ENCODE measurements around the gene TLE2.

Gene TLE2

DNA sequence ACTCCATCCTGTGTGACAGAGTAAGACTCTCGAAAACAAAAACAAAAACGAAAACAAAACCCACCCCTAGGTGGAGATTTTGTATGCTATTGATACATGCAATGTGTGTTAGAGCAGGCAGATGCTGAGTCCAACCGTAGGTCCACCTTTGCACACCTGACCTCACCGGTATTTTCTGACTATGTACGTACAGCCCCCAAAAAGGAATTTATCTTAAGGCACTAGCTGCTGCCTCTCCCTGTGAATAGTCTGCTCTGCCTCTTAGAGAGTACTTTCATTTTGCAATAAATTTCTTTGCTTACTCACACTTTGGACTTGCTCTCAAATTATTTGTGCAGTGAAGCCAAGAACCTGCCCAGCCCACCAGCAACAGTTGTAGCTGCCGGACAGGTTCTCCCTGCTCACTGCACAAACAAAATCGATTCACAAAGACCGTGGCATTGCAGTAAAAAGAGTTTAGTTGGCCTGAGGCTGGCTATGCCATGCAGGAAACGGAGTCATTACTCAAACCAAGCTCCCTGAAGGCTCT is 76.1 kb downstream of the TLE2 start:
- no peak for ATAC-seq (ENCODE audit: insufficient read depth, low read depth)
- no peak for DNase-seq
- no peaks in the 10 kb centered on the region; the same call in 1 of the 2 replicates for H3K36me3 ChIP-seq (ENCODE audit: insufficient read depth, low read length)
- H3K4me3 ChIP-seq (ENCODE audit: low read depth in 1 of 2, low read length in 2 of 2): no peak overlapping the region
- no peaks in the 10 kb centered on the region for H3K27me3 ChIP-seq (ENCODE audit: insufficient read depth, low read length, poor library complexity)
- H3K79me2 ChIP-seq (ENCODE audit: insufficient read depth, low read length): peaks cover 18% of the 10 kb centered on the region
- no peak overlapping the region for H3K4me2 ChIP-seq (ENCODE audit: insufficient read depth, low read length)
- H3K4me1 ChIP-seq (ENCODE audit: insufficient read depth, low read length): peaks cover 24% of the 10 kb centered on the region
- no peak overlapping the region for H3K9ac ChIP-seq (ENCODE audit: low read depth, low read length)
- no peaks in the 10 kb centered on the region for H3K9me3 ChIP-seq (ENCODE audit: insufficient read depth, low read length, severe bottlenecking)
- no peak overlapping the region for H3K27ac ChIP-seq (ENCODE audit: low read length)
- TF ChIP-seq, protein P1, sequence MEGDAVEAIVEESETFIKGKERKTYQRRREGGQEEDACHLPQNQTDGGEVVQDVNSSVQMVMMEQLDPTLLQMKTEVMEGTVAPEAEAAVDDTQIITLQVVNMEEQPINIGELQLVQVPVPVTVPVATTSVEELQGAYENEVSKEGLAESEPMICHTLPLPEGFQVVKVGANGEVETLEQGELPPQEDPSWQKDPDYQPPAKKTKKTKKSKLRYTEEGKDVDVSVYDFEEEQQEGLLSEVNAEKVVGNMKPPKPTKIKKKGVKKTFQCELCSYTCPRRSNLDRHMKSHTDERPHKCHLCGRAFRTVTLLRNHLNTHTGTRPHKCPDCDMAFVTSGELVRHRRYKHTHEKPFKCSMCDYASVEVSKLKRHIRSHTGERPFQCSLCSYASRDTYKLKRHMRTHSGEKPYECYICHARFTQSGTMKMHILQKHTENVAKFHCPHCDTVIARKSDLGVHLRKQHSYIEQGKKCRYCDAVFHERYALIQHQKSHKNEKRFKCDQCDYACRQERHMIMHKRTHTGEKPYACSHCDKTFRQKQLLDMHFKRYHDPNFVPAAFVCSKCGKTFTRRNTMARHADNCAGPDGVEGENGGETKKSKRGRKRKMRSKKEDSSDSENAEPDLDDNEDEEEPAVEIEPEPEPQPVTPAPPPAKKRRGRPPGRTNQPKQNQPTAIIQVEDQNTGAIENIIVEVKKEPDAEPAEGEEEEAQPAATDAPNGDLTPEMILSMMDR (IDR thresholded peaks at IDR 0.05; ENCODE audit: borderline replicate concordance, extremely low read depth, low read length, poor library complexity, severe bottlenecking): no peak
- TF ChIP-seq EZH2 (IDR thresholded peaks at IDR 0.05; ENCODE audit: borderline replicate concordance, low read depth, low read length, severe bottlenecking): no peak
- peak overlapping the region; percentile 7 for H2AFZ ChIP-seq (ENCODE audit: low read depth, low read length)
- H4K20me1 ChIP-seq (ENCODE audit: insufficient read depth, low read length): peaks cover 12% of the 10 kb centered on the region

GRCh38 chr19:2950286-2951124 is 78.6 kb downstream of the TLE2 start:
- no peaks in the 10 kb centered on the region for H3K9me3 ChIP-seq (ENCODE audit: insufficient read depth, low read length, severe bottlenecking)
- ATAC-seq (ENCODE audit: insufficient read depth, low read depth): peak; percentile 98
- H3K27me3 ChIP-seq (ENCODE audit: insufficient read depth, low read length, poor library complexity): no peaks in the 10 kb centered on the region
- DNase-seq: peak; percentile 100
- H2AFZ ChIP-seq (ENCODE audit: low read depth, low read length): peak overlapping the region; percentile 93
- no peaks in the 10 kb centered on the region; the same call in 1 of the 2 replicates for H3K36me3 ChIP-seq (ENCODE audit: insufficient read depth, low read length)
- peak overlapping the region; percentile 92 to 99 for H3K4me3 ChIP-seq (ENCODE audit: low read depth in 1 of 2, low read length in 2 of 2)
- H3K79me2 ChIP-seq (ENCODE audit: insufficient read depth, low read length): peaks cover 18% of the 10 kb centered on the region
- H3K4me1 ChIP-seq (ENCODE audit: insufficient read depth, low read length): peaks cover 34% of the 10 kb centered on the region
- peaks cover 12% of the 10 kb centered on the region for H4K20me1 ChIP-seq (ENCODE audit: insufficient read depth, low read length)
- H3K27ac ChIP-seq (ENCODE audit: low read length): peak overlapping the region; percentile 97
- peak overlapping the region; percentile 96 for H3K9ac ChIP-seq (ENCODE audit: low read depth, low read length)
- TF ChIP-seq EZH2 (IDR thresholded peaks at IDR 0.05; ENCODE audit: borderline replicate concordance, low read depth, low read length, severe bottlenecking): no peak
- TF ChIP-seq, protein P1 (IDR thresholded peaks at IDR 0.05; ENCODE audit: borderline replicate concordance, extremely low read depth, low read length, poor library complexity, severe bottlenecking): no peak
- peak overlapping the region; percentile 98 for H3K4me2 ChIP-seq (ENCODE audit: insufficient read depth, low read length)

DNA sequence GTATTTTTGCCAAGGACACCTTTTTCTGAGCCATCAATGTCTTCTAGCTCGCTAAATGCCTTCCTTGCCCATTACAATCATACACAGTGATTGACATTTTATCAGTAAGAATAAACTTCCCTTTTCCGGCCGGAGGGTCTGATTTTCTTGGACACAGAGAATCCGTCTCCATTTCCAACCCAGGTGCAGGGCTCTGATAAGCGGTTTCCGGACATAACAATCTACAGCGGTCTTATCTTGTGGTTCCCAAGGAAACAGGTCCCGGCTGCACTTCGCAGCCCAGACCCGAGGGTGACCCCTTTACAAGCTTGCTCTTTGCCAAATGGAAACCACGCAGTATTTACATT is 79.2 kb downstream of the TLE2 start:
- peak overlapping the region; percentile 92 to 99 for H3K4me3 ChIP-seq (ENCODE audit: low read depth in 1 of 2, low read length in 2 of 2)
- DNase-seq: no peak

More for the DNA sequence above, 79.2 kb downstream of the TLE2 start:
- no peaks in the 10 kb centered on the region; the same call in 1 of the 2 replicates for H3K36me3 ChIP-seq (ENCODE audit: insufficient read depth, low read length)
- peak overlapping the region; percentile 98 for H3K4me2 ChIP-seq (ENCODE audit: insufficient read depth, low read length)
- H2AFZ ChIP-seq (ENCODE audit: low read depth, low read length): peak overlapping the region; percentile 93
- peaks cover 12% of the 10 kb centered on the region for H4K20me1 ChIP-seq (ENCODE audit: insufficient read depth, low read length)
- 0 out of 3 replicates have a peak, but pooled peaks have one; percentile 0 for ATAC-seq (ENCODE audit: insufficient read depth, low read depth)
- TF ChIP-seq, protein P1 (IDR thresholded peaks at IDR 0.05; ENCODE audit: borderline replicate concordance, extremely low read depth, low read length, poor library complexity, severe bottlenecking): no peak
- TF ChIP-seq EZH2 (IDR thresholded peaks at IDR 0.05; ENCODE audit: borderline replicate concordance, low read depth, low read length, severe bottlenecking): no peak
- peaks cover 18% of the 10 kb centered on the region for H3K79me2 ChIP-seq (ENCODE audit: insufficient read depth, low read length)
- peak overlapping the region; percentile 96 for H3K9ac ChIP-seq (ENCODE audit: low read depth, low read length)
- H3K9me3 ChIP-seq (ENCODE audit: insufficient read depth, low read length, severe bottlenecking): no peaks in the 10 kb centered on the region
- H3K27me3 ChIP-seq (ENCODE audit: insufficient read depth, low read length, poor library complexity): no peaks in the 10 kb centered on the region
- peaks cover 39% of the 10 kb centered on the region for H3K4me1 ChIP-seq (ENCODE audit: insufficient read depth, low read length)
- peak overlapping the region; percentile 97 for H3K27ac ChIP-seq (ENCODE audit: low read length)

Data from DND-41 (cell line).